CD14-positive monocyte (primary cell): ENCODE data around the gene RASD2. TPM values are rescaled to one million over a fixed set of nuclear protein-coding genes. Genes with fewer than 3 reads are reported as not detected.

Experiments
- DNase-seq, 3 donors: peaks; one replicate each; pipeline ENCODE4 v3.0.0-alpha.2; 2011 to 2022
- H2AFZ ChIP-seq: 2 replicates; pipeline ENCODE4 v1.6.0; 2012; ENCODE audit warnings: mild to moderate bottlenecking, low read depth, low read length, inconsistent platforms; ENCODE audit not compliant: insufficient read depth, poor library complexity, severe bottlenecking
- H3K27ac ChIP-seq, 2 donors: 1 replicate in 1 of 2; 2 replicates in 1 of 2; pipeline ENCODE4 v1.5.1; 2012 to 2013; ENCODE audit warnings: low read length in 2 of 2, control low read depth in 1 of 2, inconsistent platforms in 1 of 2, low read depth in 1 of 2, mild to moderate bottlenecking in 1 of 2
- H3K27me3 ChIP-seq, 2 donors: one replicate each; pipeline versions ENCODE4 v1.6.0 to v1.6.1; 2011 to 2013; ENCODE audit warnings: low read length in 2 of 2; ENCODE audit not compliant: control insufficient read depth in 2 of 2, insufficient read depth in 2 of 2
- H3K36me3 ChIP-seq, 2 donors: replicated peaks in 1 of 2; 1 replicate in 1 of 2; 2 replicates in 1 of 2; pipeline versions ENCODE4 v1.5.1 to v1.6.1; 2012 to 2013; ENCODE audit warnings: low read length in 2 of 2, control low read depth in 1 of 2, inconsistent platforms in 1 of 2, mild to moderate bottlenecking in 1 of 2; ENCODE audit not compliant: insufficient read depth in 2 of 2, control insufficient read depth in 1 of 2
- H3K4me1 ChIP-seq, 2 donors: 1 replicate in 1 of 2; 2 replicates in 1 of 2; pipeline versions ENCODE4 v1.5.1 to v1.6.1; 2012 to 2013; ENCODE audit warnings: low read length in 2 of 2, control low read depth in 1 of 2, inconsistent platforms in 1 of 2, mild to moderate bottlenecking in 1 of 2, moderate library complexity in 1 of 2; ENCODE audit not compliant: insufficient read depth in 2 of 2, control insufficient read depth in 1 of 2
- H3K4me2 ChIP-seq: replicated peaks from 2 replicates; pipeline ENCODE3; 2012; ENCODE audit warnings: low read length, moderate library complexity, mild to moderate bottlenecking; ENCODE audit not compliant: poor library complexity, severe bottlenecking; ENCODE audit errors: extremely low read depth
- H3K4me3 ChIP-seq, 3 experiments: fragments of 200-600 bp in 1 of 3; sonication (generic) in 1 of 3; replicated peaks in 1 of 3; 1 replicate in 2 of 3; 2 replicates in 1 of 3; pipeline ENCODE4 v1.5.1; 2011 to 2013; ENCODE audit warnings: low read length in 3 of 3, mild to moderate bottlenecking in 3 of 3, control low read depth in 2 of 3, low read depth in 2 of 3, inconsistent platforms in 1 of 3, moderate library complexity in 1 of 3
- H3K79me2 ChIP-seq: 2 replicates; pipeline ENCODE4 v1.6.0; 2012; ENCODE audit warnings: mild to moderate bottlenecking, control low read depth, inconsistent platforms, low read length, moderate library complexity; ENCODE audit not compliant: insufficient read depth
- H3K9ac ChIP-seq: 2 replicates; pipeline ENCODE4 v1.6.0; 2017; ENCODE audit warnings: low read length, mild to moderate bottlenecking; ENCODE audit not compliant: insufficient read depth, poor library complexity, severe bottlenecking
- H3K9me3 ChIP-seq, 2 donors: replicated peaks in 1 of 2; 1 replicate in 1 of 2; 2 replicates in 1 of 2; pipeline versions ENCODE4 v1.5.1 to v1.6.1; 2012 to 2013; ENCODE audit warnings: low read length in 2 of 2, control low read depth in 1 of 2; ENCODE audit not compliant: control insufficient read depth in 1 of 2, insufficient read depth in 1 of 2
- H4K20me1 ChIP-seq: 2 replicates; pipeline ENCODE4 v1.6.0; 2012; ENCODE audit warnings: mild to moderate bottlenecking, low read length, control low read depth, moderate library complexity; ENCODE audit not compliant: insufficient read depth
- H3K27ac Mint-ChIP-seq, 7 donors: one replicate each; pipeline ENCODE4 v1.8.0; 2020; ENCODE audit warnings: mild to moderate bottlenecking in 7 of 7, mixed read lengths in 7 of 7, moderate library complexity in 6 of 7, inconsistent platforms in 2 of 7
- H3K27me3 Mint-ChIP-seq, 3 donors: one replicate each; pipeline ENCODE4 v1.8.0; 2021 to 2022; ENCODE audit warnings: low read depth in 3 of 3, mild to moderate bottlenecking in 3 of 3, mixed read lengths in 3 of 3, moderate library complexity in 3 of 3, inconsistent platforms in 1 of 3
- H3K36me3 Mint-ChIP-seq, 2 donors: one replicate each; pipeline ENCODE4 v1.8.0; 2020; ENCODE audit warnings: mixed read lengths in 2 of 2, inconsistent platforms in 1 of 2, mild to moderate bottlenecking in 1 of 2
- H3K4me1 Mint-ChIP-seq: one replicate; pipeline ENCODE4 v1.8.0; 2020; ENCODE audit warnings: mild to moderate bottlenecking, mixed read lengths
- H3K4me3 Mint-ChIP-seq, 2 donors: one replicate each; pipeline ENCODE4 v1.8.0; 2020; ENCODE audit warnings: mild to moderate bottlenecking in 2 of 2, mixed read lengths in 2 of 2, moderate library complexity in 1 of 2
- H3K9me3 Mint-ChIP-seq, 7 donors: one replicate each; pipeline ENCODE4 v1.8.0; 2020 to 2022; ENCODE audit warnings: mixed read lengths in 7 of 7, mild to moderate bottlenecking in 6 of 7, moderate library complexity in 6 of 7, inconsistent platforms in 2 of 7
- CTCF ChIP-seq: fragments of 200-600 bp; IDR thresholded peaks from one replicate; pipeline ENCODE4 v1.8.0; 2022; ENCODE audit warnings: antibody characterized with exemption, mild to moderate bottlenecking
- WGBS: methylation state at CpG from one replicate; pipeline ENCODE4 v1.1.5; 2013; ENCODE audit warnings: missing lambda C conversion rate; ENCODE audit not compliant: insufficient coverage; 5-methylcytosine and 5-hydroxymethylcytosine counted together
- intact Hi-C, 2 donors: fragments of 100-400 bp; cut with micrococcal nuclease; formaldehyde crosslinking; loops; one replicate each; pipeline versions ENCODE4 v1.15.0 to v1.15.1; 2023
- polyA plus RNA-seq, 3 donors: library from polyadenylated mRNA; depleted of rRNA in 1 of 3; unstranded in 2 of 3; stranded (reverse) in 1 of 3; fragments of 300-500 nt in 2 of 3; fragments of >200 nt in 1 of 3; fragmentation: Illumina TruSeq in 2 of 3; gene quantifications; 1 replicate in 2 of 3; 2 replicates in 1 of 3; pipeline ENCODE4 v1.2.3, GENCODE V29; 2012 to 2021

The RASD2 gene
- polyA plus RNA-seq, 3 donors: 0.29 TPM; not detected in 2

- 93% methylated on average over 2 of the region's 2 CpGs for WGBS
- H3K27me3 Mint-ChIP-seq: peaks cover 6 to 11% (median 7%) of the 10 kb centered on the region in 3 donors
- no peak for TF ChIP-seq CTCF
- Histone ChIP-seq H3K4me3 (no peak overlapping the region), H3K79me2 (no peaks in the 10 kb centered on the region), H3K9ac (no peak overlapping the region), H2AFZ (no peak overlapping the region), H3K4me1 (no peaks in the 10 kb centered on the region), H3K4me2 (no peak overlapping the region), H3K27me3 (peaks cover 0 to 2% of the 10 kb centered on the region in 2 donors), H3K9me3 (no peaks in the 10 kb centered on the region), H3K36me3 (no peaks in the 10 kb centered on the region), H4K20me1 (no peaks in the 10 kb centered on the region), H3K27ac (no peak overlapping the region)
- no peaks in the 10 kb centered on the region for H3K36me3 Mint-ChIP-seq
- no peak for DNase-seq
- peaks cover 3% of the 10 kb centered on the region for H3K4me1 Mint-ChIP-seq
- peak overlapping the region in 1 of 7 donors; percentile 21 for H3K27ac Mint-ChIP-seq
- intact Hi-C loops: no loop called here
- H3K4me3 Mint-ChIP-seq: no peak overlapping the region
- peaks cover 0 to 1% (median 0%) of the 10 kb centered on the region in 7 donors for H3K9me3 Mint-ChIP-seq
Measured at GRCh38 chr22:35577799-35578659, 37.4 kb downstream of the RASD2 start.

- no peak for TF ChIP-seq CTCF
- no peaks in the 10 kb centered on the region for H3K36me3 Mint-ChIP-seq
- Histone ChIP-seq H3K4me3 (no peak overlapping the region), H2AFZ (no peak overlapping the region), H3K9ac (no peak overlapping the region), H3K79me2 (no peaks in the 10 kb centered on the region), H3K9me3 (no peaks in the 10 kb centered on the region), H3K36me3 (no peaks in the 10 kb centered on the region), H3K27me3 (peaks cover 0 to 2% of the 10 kb centered on the region in 2 donors), H3K4me2 (no peak overlapping the region), H3K27ac (no peak overlapping the region), H3K4me1 (no peaks in the 10 kb centered on the region), H4K20me1 (no peaks in the 10 kb centered on the region)
- intact Hi-C loops: no loop called here
- WGBS: 86% methylated on average over 17 of the region's 19 CpGs
- DNase-seq: no peak
- peaks cover 3% of the 10 kb centered on the region for H3K4me1 Mint-ChIP-seq
- no peak overlapping the region for H3K27ac Mint-ChIP-seq
- H3K27me3 Mint-ChIP-seq: peaks cover 6 to 15% (median 9%) of the 10 kb centered on the region in 3 donors
- no peak overlapping the region for H3K4me3 Mint-ChIP-seq
- H3K9me3 Mint-ChIP-seq: peaks cover 0 to 1% (median 0%) of the 10 kb centered on the region in 7 donors
Measured at GRCh38 chr22:35578836-35579575, 38.4 kb downstream of the RASD2 start.
